ENCODE results near the gene GINS2. TPM values are rescaled to one million over a fixed set of nuclear protein-coding genes. Genes with fewer than 3 reads are reported as not detected.

The GINS2 gene
- total RNA-seq, 1 donor from 2014 or later: 1.1 TPM

DNA sequence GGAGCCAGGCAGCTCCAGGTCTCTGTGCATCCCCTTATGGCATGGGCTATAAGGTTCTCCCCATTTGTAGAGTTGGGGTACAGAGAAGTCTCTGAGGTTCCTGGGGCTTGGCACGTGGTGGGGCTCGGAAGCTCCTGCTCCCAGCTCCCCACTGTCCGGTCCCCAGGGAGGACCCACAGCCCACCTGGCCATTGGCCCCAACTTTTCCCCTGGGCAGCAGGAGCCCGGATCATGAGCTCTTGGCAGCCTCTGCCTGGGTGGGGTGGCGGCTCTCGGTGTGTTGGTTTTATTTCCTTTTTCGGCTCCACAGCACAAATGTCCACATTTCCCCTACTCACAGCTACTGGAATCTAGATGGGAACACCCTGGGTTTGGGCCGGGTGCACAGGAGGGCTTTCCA, 45.1 kb downstream of the GINS2 start:
- intact Hi-C loops (cut with DNase I): no loop called here
- no peak for DNase-seq
- H3K36me3 ChIP-seq: peaks cover 29% of the 10 kb centered on the region
- H3K27ac ChIP-seq: no peak overlapping the region
- H3K4me1 ChIP-seq: peaks cover 34% of the 10 kb centered on the region
- TF ChIP-seq, protein P1, sequence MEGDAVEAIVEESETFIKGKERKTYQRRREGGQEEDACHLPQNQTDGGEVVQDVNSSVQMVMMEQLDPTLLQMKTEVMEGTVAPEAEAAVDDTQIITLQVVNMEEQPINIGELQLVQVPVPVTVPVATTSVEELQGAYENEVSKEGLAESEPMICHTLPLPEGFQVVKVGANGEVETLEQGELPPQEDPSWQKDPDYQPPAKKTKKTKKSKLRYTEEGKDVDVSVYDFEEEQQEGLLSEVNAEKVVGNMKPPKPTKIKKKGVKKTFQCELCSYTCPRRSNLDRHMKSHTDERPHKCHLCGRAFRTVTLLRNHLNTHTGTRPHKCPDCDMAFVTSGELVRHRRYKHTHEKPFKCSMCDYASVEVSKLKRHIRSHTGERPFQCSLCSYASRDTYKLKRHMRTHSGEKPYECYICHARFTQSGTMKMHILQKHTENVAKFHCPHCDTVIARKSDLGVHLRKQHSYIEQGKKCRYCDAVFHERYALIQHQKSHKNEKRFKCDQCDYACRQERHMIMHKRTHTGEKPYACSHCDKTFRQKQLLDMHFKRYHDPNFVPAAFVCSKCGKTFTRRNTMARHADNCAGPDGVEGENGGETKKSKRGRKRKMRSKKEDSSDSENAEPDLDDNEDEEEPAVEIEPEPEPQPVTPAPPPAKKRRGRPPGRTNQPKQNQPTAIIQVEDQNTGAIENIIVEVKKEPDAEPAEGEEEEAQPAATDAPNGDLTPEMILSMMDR (IDR thresholded peaks at IDR 0.05): no peak
- no peaks in the 10 kb centered on the region for H3K27me3 ChIP-seq (ENCODE audit: low read depth)
- ATAC-seq: no peak
- no peak overlapping the region for H3K4me3 ChIP-seq
- no peaks in the 10 kb centered on the region for H3K9me3 ChIP-seq

- Histone ChIP-seq H3K27me3 (ENCODE audit: low read depth) (no peaks in the 10 kb centered on the region), H3K4me3 (no peak overlapping the region), H3K4me1 (peaks cover 34% of the 10 kb centered on the region), H3K9me3 (no peaks in the 10 kb centered on the region), H3K27ac (no peak overlapping the region), H3K36me3 (peaks cover 23% of the 10 kb centered on the region)
- TF ChIP-seq, protein P1 (IDR thresholded peaks at IDR 0.05): no peak
- DNase-seq (no peak), ATAC-seq (no peak)
- intact Hi-C loops (cut with DNase I): no loop called here
These were observed 45.9 kb downstream of the GINS2 start for GRCh38 chr16:85642762-85643358.

DNA sequence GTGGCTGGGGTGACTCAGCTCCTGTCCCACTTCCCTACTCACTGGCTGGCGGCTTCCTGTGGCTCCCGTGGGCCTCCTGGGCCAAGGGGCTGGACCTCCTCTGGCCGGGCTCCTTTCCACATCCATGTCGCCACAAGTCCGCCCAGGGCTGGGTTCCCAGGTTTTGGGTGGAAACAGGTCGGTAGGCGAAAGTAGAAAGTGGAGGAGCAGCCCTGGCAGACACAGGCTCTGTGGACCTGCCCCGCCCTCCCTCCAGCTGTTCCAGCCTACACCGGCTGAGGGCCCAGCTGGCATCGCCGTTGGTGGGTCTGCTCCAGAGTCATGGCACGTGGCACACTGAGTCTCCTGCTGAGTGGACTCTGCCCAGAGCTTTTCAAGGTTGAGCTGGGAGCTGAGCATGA, 47.0 kb downstream of the GINS2 start:
- Histone ChIP-seq H3K36me3 (peaks cover 20% of the 10 kb centered on the region), H3K4me1 (peaks cover 38% of the 10 kb centered on the region), H3K9me3 (no peaks in the 10 kb centered on the region), H3K27ac (no peak overlapping the region), H3K4me3 (no peak overlapping the region), H3K27me3 (ENCODE audit: low read depth) (no peaks in the 10 kb centered on the region)
- TF ChIP-seq, protein P1 (IDR thresholded peaks at IDR 0.05): no peak
- DNase-seq: no peak
- intact Hi-C loops (cut with DNase I): no loop called here
- peak; percentile 9 to 40 for ATAC-seq

DNA sequence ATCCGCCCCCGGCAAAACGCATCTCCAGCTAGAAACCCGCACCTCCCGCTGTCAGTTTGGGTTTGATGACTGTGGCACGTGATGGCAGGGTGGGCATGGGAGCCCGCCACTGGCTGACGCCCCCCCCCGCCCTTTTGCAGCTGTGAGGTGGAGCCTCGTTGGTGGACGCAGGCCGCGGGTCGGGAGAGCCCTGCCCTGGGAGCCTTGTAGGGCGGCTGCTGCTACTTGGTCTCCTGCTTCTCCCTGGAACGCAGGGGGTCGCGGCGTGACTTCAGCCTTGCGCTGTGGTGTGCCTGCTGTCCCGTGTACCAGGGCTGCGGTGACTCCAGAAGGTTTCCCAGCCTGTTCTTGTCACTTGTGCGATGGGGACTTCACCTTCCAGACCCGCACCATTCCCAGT, 47.4 kb downstream of the GINS2 start:
- Histone ChIP-seq H3K4me1 (peaks cover 38% of the 10 kb centered on the region), H3K27ac (no peak overlapping the region), H3K4me3 (no peak overlapping the region), H3K9me3 (no peaks in the 10 kb centered on the region), H3K27me3 (ENCODE audit: low read depth) (no peaks in the 10 kb centered on the region), H3K36me3 (peaks cover 24% of the 10 kb centered on the region)
- no peak for ATAC-seq
- intact Hi-C loops (cut with DNase I): no loop called here
- TF ChIP-seq, protein P1 (IDR thresholded peaks at IDR 0.05): no peak
- no peak for DNase-seq

DNA sequence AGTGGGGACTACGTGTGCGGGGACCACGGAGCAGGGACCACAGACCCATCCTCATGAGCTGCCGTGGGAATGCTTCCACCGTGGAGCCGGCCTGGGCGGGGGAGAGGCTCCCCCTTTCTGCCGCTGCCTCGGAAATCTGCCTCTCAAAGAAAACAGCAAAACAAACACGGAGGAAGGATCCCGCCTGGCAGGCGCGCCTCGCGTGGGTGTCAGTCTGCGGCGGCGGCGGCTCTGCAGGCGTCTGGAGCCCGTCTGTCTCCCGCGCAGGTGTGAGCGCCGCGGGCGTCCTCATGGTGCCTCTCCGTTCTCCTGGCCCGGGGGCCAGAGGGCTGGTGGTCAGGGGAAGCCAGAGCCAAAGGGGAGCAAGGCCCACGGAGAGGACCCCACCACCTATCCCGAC, 48.2 kb downstream of the GINS2 start:
- DNase-seq: no peak
- Histone ChIP-seq H3K4me3 (no peak overlapping the region), H3K4me1 (peaks cover 38% of the 10 kb centered on the region), H3K27me3 (ENCODE audit: low read depth) (no peaks in the 10 kb centered on the region), H3K9me3 (no peaks in the 10 kb centered on the region), H3K27ac (no peak overlapping the region), H3K36me3 (peaks cover 29% of the 10 kb centered on the region)
- no peak for ATAC-seq
- intact Hi-C loops (cut with DNase I): no loop called here
- TF ChIP-seq, protein P1 (IDR thresholded peaks at IDR 0.05): no peak

DNA sequence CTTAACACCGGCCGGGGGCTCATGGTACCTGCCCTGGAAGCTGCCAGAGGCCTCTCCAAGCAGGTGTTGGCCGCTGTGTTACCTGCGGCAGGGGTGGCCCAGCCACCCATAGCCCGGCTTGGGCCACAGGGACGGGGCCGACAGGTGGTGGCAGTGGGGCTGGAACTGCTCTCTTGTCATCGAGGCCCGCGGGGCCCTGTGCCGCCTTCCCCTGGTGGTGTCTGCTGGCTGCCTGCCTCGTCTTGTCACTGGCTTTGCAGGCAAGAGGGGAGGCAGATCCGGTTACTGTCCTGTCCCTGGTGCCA, 48.5 kb downstream of the GINS2 start:
- no peak overlapping the region for H3K27ac ChIP-seq
- H3K4me1 ChIP-seq: peaks cover 36% of the 10 kb centered on the region
- TF ChIP-seq, protein P1 (IDR thresholded peaks at IDR 0.05): no peak
- DNase-seq (no peak), ATAC-seq (no peak)
- peaks cover 31% of the 10 kb centered on the region for H3K36me3 ChIP-seq
- H3K27me3 ChIP-seq (ENCODE audit: low read depth): no peaks in the 10 kb centered on the region
- H3K4me3 ChIP-seq: no peak overlapping the region
- H3K9me3 ChIP-seq: no peaks in the 10 kb centered on the region
- intact Hi-C loops (cut with DNase I): no loop called here

Measured in lower lobe of right lung (tissue), 2 donors.